Measurements from ENCODE around the gene GRWD1. TPM values are rescaled to one million over a fixed set of nuclear protein-coding genes. Genes with fewer than 3 reads are reported as not detected.

Gene GRWD1
- total RNA-seq, 2 donors from 2014 or later: 11.9 TPM

DNA sequence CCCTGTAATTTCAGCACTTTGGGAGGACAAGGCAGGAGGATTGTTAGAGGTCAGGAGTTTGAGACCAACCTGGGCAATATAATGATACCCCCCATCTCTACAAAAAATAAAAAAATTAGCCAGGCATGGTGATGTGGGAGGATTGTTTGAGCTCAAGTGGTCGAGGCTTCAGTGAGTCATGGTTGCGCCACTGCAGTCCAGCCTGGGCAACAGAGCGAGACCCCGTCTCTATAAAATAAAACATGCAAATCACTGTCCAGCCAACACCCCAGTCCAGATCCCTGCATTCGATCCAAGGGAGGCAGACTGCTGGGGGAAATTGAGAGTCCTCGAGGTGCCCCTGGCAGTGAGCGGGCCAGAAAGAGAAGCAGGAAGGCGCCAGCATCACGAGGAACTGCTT is 30.4 kb downstream of the GRWD1 start:
- no peak overlapping the region for H3K4me3 ChIP-seq
- no peaks in the 10 kb centered on the region for H3K27me3 ChIP-seq
- peaks cover 20% of the 10 kb centered on the region for H3K4me1 ChIP-seq
- H3K9me3 ChIP-seq: no peaks in the 10 kb centered on the region
- peaks cover 15 to 24% of the 10 kb centered on the region in 2 donors for H3K36me3 ChIP-seq (replicated peaks in 1 of 2; ENCODE audit: insufficient read depth in 1 of 2, low read depth in 2 of 2)
- DNase-seq (no peak), ATAC-seq (no peak)
- no peak overlapping the region for H3K27ac ChIP-seq
- 91% methylated on average over 8 to 9 of the region's 9 CpGs for WGBS, 2 donors
- TF ChIP-seq, protein P1, sequence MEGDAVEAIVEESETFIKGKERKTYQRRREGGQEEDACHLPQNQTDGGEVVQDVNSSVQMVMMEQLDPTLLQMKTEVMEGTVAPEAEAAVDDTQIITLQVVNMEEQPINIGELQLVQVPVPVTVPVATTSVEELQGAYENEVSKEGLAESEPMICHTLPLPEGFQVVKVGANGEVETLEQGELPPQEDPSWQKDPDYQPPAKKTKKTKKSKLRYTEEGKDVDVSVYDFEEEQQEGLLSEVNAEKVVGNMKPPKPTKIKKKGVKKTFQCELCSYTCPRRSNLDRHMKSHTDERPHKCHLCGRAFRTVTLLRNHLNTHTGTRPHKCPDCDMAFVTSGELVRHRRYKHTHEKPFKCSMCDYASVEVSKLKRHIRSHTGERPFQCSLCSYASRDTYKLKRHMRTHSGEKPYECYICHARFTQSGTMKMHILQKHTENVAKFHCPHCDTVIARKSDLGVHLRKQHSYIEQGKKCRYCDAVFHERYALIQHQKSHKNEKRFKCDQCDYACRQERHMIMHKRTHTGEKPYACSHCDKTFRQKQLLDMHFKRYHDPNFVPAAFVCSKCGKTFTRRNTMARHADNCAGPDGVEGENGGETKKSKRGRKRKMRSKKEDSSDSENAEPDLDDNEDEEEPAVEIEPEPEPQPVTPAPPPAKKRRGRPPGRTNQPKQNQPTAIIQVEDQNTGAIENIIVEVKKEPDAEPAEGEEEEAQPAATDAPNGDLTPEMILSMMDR (IDR thresholded peaks at IDR 0.05): no peak
- no peak for TF ChIP-seq POLR2A (IDR thresholded peaks at IDR 0.05)
- intact Hi-C loops (cut with DNase I): no loop called here

DNA sequence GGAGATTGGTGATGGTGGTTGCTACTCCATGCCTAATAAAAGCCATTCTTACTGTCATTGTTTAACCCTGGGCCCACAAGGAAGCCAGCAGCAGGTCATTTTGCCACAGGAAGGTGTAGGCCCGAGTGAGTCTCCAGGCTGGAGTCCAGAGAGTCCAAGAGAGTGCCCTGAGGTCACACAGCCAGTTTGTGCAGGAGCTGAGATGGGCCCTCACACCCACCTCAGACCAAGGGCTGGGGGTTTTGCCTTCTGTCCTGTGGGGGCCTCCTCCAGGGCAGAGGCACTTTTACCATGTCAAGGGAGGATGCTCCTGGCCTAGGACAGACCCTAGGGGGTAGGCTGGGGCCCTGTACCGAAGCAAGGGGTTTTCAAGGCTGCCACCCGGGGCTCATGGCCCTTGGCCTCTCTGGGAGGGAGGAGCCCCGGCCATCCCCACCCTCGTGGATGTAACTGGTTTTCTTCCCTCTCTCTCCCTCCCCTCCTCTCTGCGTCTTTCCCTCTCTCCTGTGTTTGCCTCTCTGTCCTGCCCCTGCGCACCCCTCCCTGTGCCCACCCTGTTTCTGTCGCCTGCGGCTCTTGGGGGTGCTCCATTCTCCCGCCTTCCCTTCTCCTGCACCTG is 31.4 kb downstream of the GRWD1 start:
- peaks cover 29% of the 10 kb centered on the region for H3K4me1 ChIP-seq
- H3K27ac ChIP-seq: no peak overlapping the region
- WGBS, 2 donors: 81 to 83% methylated on average over 8 to 10 of the region's 10 CpGs
- ATAC-seq: no peak
- intact Hi-C loops (cut with DNase I): no loop called here
- peaks cover 15 to 17% of the 10 kb centered on the region in 2 donors for H3K36me3 ChIP-seq (replicated peaks in 1 of 2; ENCODE audit: insufficient read depth in 1 of 2, low read depth in 2 of 2)
- no peak overlapping the region for H3K4me3 ChIP-seq
- H3K9me3 ChIP-seq: no peaks in the 10 kb centered on the region
- TF ChIP-seq POLR2A (IDR thresholded peaks at IDR 0.05): no peak
- TF ChIP-seq, protein P1 (IDR thresholded peaks at IDR 0.05): no peak
- no peak for DNase-seq
- H3K27me3 ChIP-seq: no peaks in the 10 kb centered on the region

GRCh38 chr19:48477698-48478338 is 32.0 kb downstream of the GRWD1 start:
- H3K4me1 ChIP-seq: peaks cover 29% of the 10 kb centered on the region
- no peaks in the 10 kb centered on the region for H3K27me3 ChIP-seq
- no peak overlapping the region for H3K27ac ChIP-seq
- H3K4me3 ChIP-seq: no peak overlapping the region
- ATAC-seq (no peak), DNase-seq (no peak)
- H3K36me3 ChIP-seq (replicated peaks in 1 of 2; ENCODE audit: insufficient read depth in 1 of 2, low read depth in 2 of 2): peaks cover 15 to 17% of the 10 kb centered on the region in 2 donors
- intact Hi-C loops (cut with DNase I): no loop called here
- H3K9me3 ChIP-seq: no peaks in the 10 kb centered on the region
- TF ChIP-seq POLR2A (IDR thresholded peaks at IDR 0.05): no peak
- TF ChIP-seq, protein P1 (IDR thresholded peaks at IDR 0.05): no peak
- 83 to 87% methylated on average over 16 to 18 of the region's 22 CpGs for WGBS, 2 donors

DNA sequence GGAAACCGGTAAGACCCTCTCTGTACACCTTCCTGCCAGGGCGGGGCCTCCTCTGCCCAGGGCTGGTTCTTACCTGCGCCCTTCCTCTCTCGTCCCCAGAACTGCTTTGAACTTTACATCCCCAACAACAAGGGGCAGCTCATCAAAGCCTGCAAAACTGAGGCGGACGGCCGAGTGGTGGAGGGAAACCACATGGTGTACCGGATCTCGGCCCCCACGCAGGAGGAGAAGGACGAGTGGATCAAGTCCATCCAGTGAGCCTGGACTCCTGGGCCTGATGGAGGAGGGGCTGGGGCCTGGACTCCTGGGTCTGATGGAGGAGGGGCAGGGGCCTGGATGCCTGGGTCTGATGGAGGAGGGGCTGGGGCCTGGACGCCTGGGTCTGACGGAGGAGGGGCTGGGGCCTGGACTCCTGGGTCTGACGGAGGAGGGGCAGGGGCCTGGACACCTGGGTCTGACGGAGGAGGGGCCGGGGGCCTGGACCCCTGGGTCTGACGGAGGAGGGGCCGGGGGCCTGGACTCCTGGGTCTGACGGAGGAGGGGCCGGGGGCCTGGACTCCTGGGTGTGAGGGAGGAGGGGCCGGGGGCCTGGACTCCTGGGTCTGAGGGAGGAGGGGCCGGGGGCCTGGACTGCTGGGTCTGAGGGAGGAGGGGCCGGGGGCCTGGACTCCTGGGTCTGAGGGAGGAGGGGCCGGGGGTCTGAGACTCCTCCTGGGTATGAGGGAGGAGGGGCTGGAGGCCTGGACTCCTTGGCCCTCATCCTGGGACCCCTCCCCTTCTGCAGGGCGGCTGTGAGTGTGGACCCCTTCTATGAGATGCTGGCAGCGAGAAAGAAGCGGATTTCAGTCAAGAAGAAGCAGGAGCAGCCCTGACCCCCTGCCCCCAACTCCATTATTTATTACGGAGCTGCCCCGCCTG is 32.8 kb downstream of the GRWD1 start:
- DNase-seq (no peak), ATAC-seq (no peak)
- TF ChIP-seq, protein P1 (IDR thresholded peaks at IDR 0.05): no peak
- TF ChIP-seq POLR2A (IDR thresholded peaks at IDR 0.05): no peak
- peaks cover 23% of the 10 kb centered on the region for H3K4me1 ChIP-seq
- no peaks in the 10 kb centered on the region for H3K27me3 ChIP-seq
- H3K4me3 ChIP-seq: no peak overlapping the region
- peaks cover 14 to 15% of the 10 kb centered on the region in 2 donors for H3K36me3 ChIP-seq (replicated peaks in 1 of 2; ENCODE audit: insufficient read depth in 1 of 2, low read depth in 2 of 2)
- H3K27ac ChIP-seq: no peak overlapping the region
- WGBS, 2 donors: 88 to 94% methylated on average over 14 to 26 of the region's 29 CpGs
- H3K9me3 ChIP-seq: no peaks in the 10 kb centered on the region
- intact Hi-C loops (cut with DNase I): no loop called here
